Fibroblast of the aortic adventitia (primary cell): ENCODE data around the gene VPS35L. TPM values are rescaled to one million over a fixed set of nuclear protein-coding genes. Genes with fewer than 3 reads are reported as not detected.

Experiments used
- DNase-seq: peaks from one replicate; pipeline ENCODE4 v3.0.0-alpha.2; 2010; ENCODE audit warnings: low read depth
- H3K4me3 ChIP-seq: 2 replicates; pipeline ENCODE4 v1.5.1; 2011; ENCODE audit warnings: low read depth, mild to moderate bottlenecking, control low read depth, low read length, moderate library complexity
- CTCF ChIP-seq: IDR thresholded peaks from 2 replicates; pipeline ENCODE4 v1.5.1; 2011; ENCODE audit warnings: mild to moderate bottlenecking, low read length, control low read depth, inconsistent platforms; ENCODE audit not compliant: insufficient read depth
- total RNA-seq: library from RNA; depleted of rRNA; stranded (reverse); fragments of >200 nt; gene quantifications from 2 replicates; pipeline ENCODE4 v1.2.3, GENCODE V29; 2012; ENCODE audit warnings: low replicate concordance

VPS35L gene
- total RNA-seq, 1 donor, result 67.7 TPM

GRCh38 chr16:19604911-19605310, 49.4 kb downstream of the VPS35L start:
- no peak for DNase-seq
- no peak overlapping the region for H3K4me3 ChIP-seq
- no peak for TF ChIP-seq CTCF

GRCh38 chr16:19605701-19606100, 50.2 kb downstream of the VPS35L start:
- TF ChIP-seq CTCF, result no peak

GRCh38 chr16:19607616-19608280, 52.2 kb downstream of the VPS35L start:
- no peak for TF ChIP-seq CTCF
- no peak overlapping the region for H3K4me3 ChIP-seq
- peak; percentile 87 for DNase-seq

More at GRCh38 chr16:19605701-19606100, 50.2 kb downstream of the VPS35L start:
- no peak for DNase-seq
- no peak overlapping the region for H3K4me3 ChIP-seq

- no peak for DNase-seq
- no peak for TF ChIP-seq CTCF
- H3K4me3 ChIP-seq, result no peak overlapping the region
Observed at GRCh38 chr16:19609359-19609758, 53.9 kb downstream of the VPS35L start.

GRCh38 chr16:19610200-19610599, 54.7 kb downstream of the VPS35L start:
- no peak overlapping the region for H3K4me3 ChIP-seq
- no peak for DNase-seq
- no peak for TF ChIP-seq CTCF

- no peak for TF ChIP-seq CTCF
- no peak overlapping the region for H3K4me3 ChIP-seq
- DNase-seq, result no peak
Observed at GRCh38 chr16:19613834-19614233, 58.3 kb downstream of the VPS35L start.

GRCh38 chr16:19616241-19616640, 60.7 kb downstream of the VPS35L start:
- DNase-seq, result no peak
- no peak overlapping the region for H3K4me3 ChIP-seq
- TF ChIP-seq CTCF, result no peak
